HG03378 (cell line): ENCODE data around the gene PHYHD1.
A peak's percentile ranks its signal among the peaks of the same experiment; 100 is the strongest.
"Not testable (repeated sequence)": the region's sequence is repeated elsewhere in the genome, so short reads cannot be mapped to it uniquely, and the experiment has no call there.

Experiments
- ATAC-seq: cut with Tn5 transposase; IDR thresholded peaks from one replicate; pipeline ENCODE4 v1.9.1; 2021; ENCODE audit warnings: mild to moderate bottlenecking, moderate library complexity; ENCODE audit not compliant: unreplicated experiment

The PHYHD1 gene

GRCh38 chr9:128919402-128920089, 1.2 kb upstream of the PHYHD1 start:
- no peak for ATAC-seq

GRCh38 chr9:128921881-128922763, 1.3 kb downstream of the PHYHD1 start:
- no peak for ATAC-seq

- no peak for ATAC-seq
These were observed 2.7 kb downstream of the PHYHD1 start for GRCh38 chr9:128923493-128923883.

DNA sequence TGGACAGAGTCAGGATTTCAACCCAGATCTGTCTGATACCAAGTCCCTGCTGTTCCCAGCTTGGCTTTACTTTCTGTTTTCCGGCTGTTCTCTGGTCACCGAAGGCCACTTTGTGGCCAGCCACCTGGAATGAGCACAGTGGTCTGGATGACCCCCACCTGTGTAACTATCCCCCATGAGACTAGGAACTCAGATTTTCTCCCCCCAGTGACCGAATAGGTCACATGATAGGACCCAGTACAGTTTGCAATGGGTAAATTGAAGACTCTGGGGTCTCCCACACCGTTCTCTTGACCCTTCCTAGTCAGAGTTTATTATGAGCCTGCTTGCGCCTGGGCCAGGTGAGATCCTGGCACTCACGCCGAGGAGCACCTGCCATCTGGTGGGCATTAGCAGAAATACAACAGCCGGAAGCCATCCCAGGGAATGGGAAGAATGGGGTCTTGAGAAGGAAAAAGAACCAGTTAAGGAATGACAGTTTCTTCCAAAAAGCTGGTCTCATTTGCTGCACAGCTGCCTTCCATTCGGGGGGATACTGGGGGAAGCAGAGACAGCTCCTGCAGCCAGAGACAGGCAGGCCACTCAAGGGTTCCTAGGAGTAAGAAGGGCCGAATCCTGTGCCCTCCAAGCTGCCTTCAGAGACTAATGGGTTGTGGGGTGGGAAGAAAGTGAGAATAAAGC, 7.1 kb downstream of the PHYHD1 start:
- ATAC-seq: no peak

DNA sequence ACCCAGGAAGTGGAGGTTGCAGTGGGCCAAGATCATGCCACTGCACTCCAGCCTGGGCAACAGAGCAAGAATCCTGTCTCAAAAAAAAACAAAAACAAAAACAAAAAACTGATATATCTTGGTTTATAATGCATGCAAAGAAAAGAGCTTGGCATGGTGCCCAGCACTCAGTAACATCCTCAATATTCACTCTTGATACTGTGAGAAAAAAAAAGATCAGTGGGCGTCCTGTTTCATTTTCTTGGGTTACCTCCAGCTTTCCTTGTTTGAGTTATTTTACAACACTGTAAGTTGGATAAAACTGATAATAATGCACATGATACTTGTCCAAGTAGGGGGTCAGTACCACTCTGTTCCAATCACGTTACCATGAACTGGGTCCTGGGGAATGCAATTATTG, 7.8 kb downstream of the PHYHD1 start:
- ATAC-seq: no peak

DNA sequence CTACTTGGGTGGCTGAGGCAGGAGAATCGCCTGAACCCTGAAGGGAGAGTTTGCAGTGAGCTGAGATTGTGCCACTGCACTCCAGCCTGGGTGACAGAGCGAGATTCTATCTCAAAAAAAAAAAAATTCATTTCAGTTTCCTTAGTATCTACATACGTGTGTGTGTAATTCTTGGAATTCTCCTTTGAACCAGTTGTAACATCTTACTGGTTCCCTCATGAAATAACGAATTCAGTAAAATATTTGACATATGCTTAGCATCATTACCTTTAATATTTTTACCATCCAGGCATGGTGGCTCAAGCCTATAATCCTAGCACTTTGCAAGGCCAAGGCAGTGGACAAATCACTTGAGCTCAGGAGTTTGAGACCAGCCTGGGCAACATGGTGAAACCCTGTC, 8.8 kb downstream of the PHYHD1 start:
- no peak for ATAC-seq

- no peak for ATAC-seq
These were observed 12.9 kb downstream of the PHYHD1 start for GRCh38 chr9:128933731-128934130.

GRCh38 chr9:128936171-128936865, 15.5 kb downstream of the PHYHD1 start:
- ATAC-seq: no peak

DNA sequence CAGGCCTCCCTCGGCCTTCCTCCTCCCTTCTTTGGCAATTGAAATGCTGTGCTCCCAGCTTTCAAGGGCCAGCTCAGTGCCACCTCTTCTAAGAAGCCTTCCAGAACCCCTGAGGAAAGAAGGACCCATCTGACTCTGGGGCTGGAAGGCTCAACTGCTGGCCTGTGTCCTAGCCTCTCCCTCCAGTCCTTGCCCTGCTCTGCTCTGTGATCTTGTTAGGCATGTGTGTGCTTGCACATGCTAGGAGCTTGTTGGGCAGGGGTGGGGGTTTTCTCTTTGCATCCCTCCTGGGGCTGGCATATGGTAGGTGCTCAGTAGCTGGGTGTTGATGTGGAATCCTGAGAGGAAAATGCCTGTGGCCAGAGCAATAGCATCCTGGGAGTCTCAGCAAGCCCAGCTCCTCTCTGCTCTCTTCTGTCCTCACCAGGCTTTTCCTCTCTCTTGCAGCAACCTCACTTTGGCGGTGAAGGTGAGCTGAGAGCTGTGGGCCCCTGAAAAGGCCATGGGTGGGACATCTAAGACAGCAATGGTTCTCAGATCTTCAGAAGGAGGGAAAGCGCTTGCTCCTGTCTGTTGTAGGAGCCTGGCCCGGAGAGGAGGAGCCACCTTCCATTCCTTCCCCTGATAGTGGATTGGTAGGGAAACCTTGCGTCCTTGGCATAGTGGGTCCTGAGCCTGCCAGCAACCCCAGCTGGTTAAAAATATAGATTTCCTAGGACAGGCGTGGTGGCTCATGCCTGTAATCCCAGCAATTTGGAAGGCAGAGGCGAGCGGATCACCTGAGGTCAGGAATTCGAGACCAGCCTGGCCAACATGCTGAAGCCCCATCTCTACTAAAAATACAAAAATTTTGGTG, 16.8 kb downstream of the PHYHD1 start:
- no peak for ATAC-seq

DNA sequence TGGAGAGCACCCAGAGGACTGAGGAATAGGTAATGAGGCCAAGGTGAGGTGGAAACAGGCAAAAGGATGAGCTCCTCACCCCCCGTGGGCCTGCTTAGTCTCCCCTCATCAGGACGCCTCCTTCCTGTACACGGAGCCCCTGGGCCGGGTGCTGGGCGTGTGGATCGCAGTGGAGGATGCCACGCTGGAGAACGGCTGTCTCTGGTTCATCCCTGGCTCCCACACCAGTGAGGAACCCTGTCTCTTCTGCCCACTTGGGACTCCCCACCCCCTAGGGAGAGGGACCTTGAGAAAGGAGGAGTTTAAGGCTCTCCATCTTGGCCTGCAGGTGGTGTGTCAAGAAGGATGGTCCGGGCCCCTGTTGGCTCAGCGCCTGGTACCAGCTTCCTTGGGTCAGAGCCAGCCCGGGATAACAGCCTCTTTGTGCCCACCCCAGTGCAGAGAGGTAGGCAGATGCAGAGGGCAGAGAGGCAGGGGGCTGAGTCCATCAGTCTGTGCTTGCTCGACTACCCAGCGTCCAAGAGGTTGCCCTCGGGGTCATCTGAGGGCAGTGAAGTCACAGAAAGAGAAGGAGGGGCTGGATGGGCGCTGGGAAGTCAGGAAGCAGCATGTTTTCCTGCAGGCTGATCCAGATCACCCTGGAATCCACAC, 19.6 kb downstream of the PHYHD1 start:
- no peak for ATAC-seq

GRCh38 chr9:128940946-128941755, 20.4 kb downstream of the PHYHD1 start:
- no peak for ATAC-seq

- no peak for ATAC-seq
These were observed 23.2 kb downstream of the PHYHD1 start for GRCh38 chr9:128943832-128944620.

- not testable (repeated sequence) for ATAC-seq
These were observed 24.2 kb downstream of the PHYHD1 start for GRCh38 chr9:128944966-128945365.

- no peak for ATAC-seq
These were observed 25.2 kb downstream of the PHYHD1 start for GRCh38 chr9:128945798-128946501.

- ATAC-seq: no peak
These were observed 25.9 kb downstream of the PHYHD1 start for GRCh38 chr9:128946571-128947276.

- ATAC-seq: peak; percentile 31
These were observed 26.4 kb downstream of the PHYHD1 start for GRCh38 chr9:128947277-128947526.
